Measurements from ENCODE around the gene MAD1L1. TPM values are rescaled to one million over a fixed set of nuclear protein-coding genes. Genes with fewer than 3 reads are reported as not detected.

The MAD1L1 gene
- total RNA-seq, 2 experiments from 2014 or later, result 58.3 to 65.3 TPM

DNA sequence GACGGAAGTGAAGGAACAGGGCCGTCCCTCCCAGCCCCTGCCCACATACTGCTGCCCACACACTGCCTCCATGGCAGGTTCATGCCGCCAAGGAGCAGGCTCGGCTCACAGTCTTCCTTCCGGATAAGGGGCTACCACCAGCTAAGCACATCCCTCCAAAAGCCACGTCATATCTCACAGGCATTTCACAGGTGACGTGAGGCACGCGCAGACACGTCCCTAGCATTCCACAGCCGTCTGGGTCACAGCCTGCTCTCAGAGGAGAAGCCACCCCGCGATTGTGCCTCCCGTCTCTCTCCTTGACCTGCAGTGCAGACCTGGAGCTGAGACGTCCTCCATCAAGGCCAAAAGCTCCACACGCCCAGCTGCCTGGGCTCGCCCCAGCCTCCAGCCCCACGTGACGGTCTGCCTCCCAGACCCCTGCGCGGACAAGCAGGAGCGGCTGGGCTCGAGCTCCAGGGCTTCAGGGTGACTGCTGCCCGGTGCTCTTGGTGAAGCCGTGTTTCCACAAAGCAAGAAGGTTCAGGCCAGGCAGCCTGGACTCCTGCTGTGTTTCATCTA lies 114.0 kb downstream of the MAD1L1 start:
- CTCF ChIA-PET (ENCODE audit: unreplicated experiment), result no interaction called here
- intact Hi-C loops (cut with micrococcal nuclease; ENCODE audit: unreplicated experiment), result no loop called here
- BruUV-seq (replicated peaks), result no TSS peak
- H4K20me1 ChIP-seq (ENCODE audit: insufficient read depth, low read length), result no peaks in the 10 kb centered on the region
- no peak overlapping the region for H2AFZ ChIP-seq (ENCODE audit: low read length)
- TF ChIP-seq EZH2phosphoT487 (IDR thresholded peaks at IDR 0.05; ENCODE audit: borderline replicate concordance, low read depth, low read length) (no peak), CTCF (conservative IDR thresholded peaks at IDR 0.05; ENCODE audit: low read length) (no peak)
- no peaks in the 10 kb centered on the region for H3K79me2 ChIP-seq (ENCODE audit: insufficient read depth, low read depth, low read length)
- H3K4me3 ChIP-seq (ENCODE audit: low read depth, low read length, poor library complexity, severe bottlenecking), result no peak overlapping the region
- no peak overlapping the region for H3K4me2 ChIP-seq (ENCODE audit: low read length)
- no peaks in the 10 kb centered on the region for H3K9me2 ChIP-seq (ENCODE audit: insufficient read depth, low read length)
- H3K36me3 ChIP-seq (ENCODE audit: insufficient read depth, low read length), result no peaks in the 10 kb centered on the region
- POLR2A ChIA-PET, result no interaction called here
- no peaks in the 10 kb centered on the region for H3K4me1 ChIP-seq (ENCODE audit: insufficient read depth, low read length, poor library complexity, severe bottlenecking)
- DNase-seq (ENCODE audit: low spot score), result no peak
- H3K9me3 ChIP-seq (ENCODE audit: low read length), result no peaks in the 10 kb centered on the region
- no peak overlapping the region for H3K27ac ChIP-seq (ENCODE audit: low read depth, low read length, poor library complexity, severe bottlenecking)

- Histone ChIP-seq H4K20me1 (ENCODE audit: insufficient read depth, low read length) (no peaks in the 10 kb centered on the region), H3K4me3 (ENCODE audit: low read depth, low read length, poor library complexity, severe bottlenecking) (no peak overlapping the region), H3K9me3 (ENCODE audit: low read length) (no peaks in the 10 kb centered on the region), H3K4me1 (ENCODE audit: insufficient read depth, low read length, poor library complexity, severe bottlenecking) (no peaks in the 10 kb centered on the region), H3K79me2 (ENCODE audit: insufficient read depth, low read depth, low read length) (no peaks in the 10 kb centered on the region), H3K36me3 (ENCODE audit: insufficient read depth, low read length) (no peaks in the 10 kb centered on the region), H2AFZ (ENCODE audit: low read length) (no peak overlapping the region), H3K9me2 (ENCODE audit: insufficient read depth, low read length) (no peaks in the 10 kb centered on the region), H3K27ac (ENCODE audit: low read depth, low read length, poor library complexity, severe bottlenecking) (no peak overlapping the region), H3K4me2 (ENCODE audit: low read length) (no peak overlapping the region)
- POLR2A ChIA-PET, result no interaction called here
- no TSS peak for BruUV-seq (replicated peaks)
- no peak for DNase-seq (ENCODE audit: low spot score)
- CTCF ChIA-PET (ENCODE audit: unreplicated experiment), result no interaction called here
- intact Hi-C loops (cut with micrococcal nuclease; ENCODE audit: unreplicated experiment), result no loop called here
- TF ChIP-seq CTCF (conservative IDR thresholded peaks at IDR 0.05; ENCODE audit: low read length) (no peak), EZH2phosphoT487 (IDR thresholded peaks at IDR 0.05; ENCODE audit: borderline replicate concordance, low read depth, low read length) (no peak)
Observed at GRCh38 chr7:2118056-2118455, 114.7 kb downstream of the MAD1L1 start.

DNA sequence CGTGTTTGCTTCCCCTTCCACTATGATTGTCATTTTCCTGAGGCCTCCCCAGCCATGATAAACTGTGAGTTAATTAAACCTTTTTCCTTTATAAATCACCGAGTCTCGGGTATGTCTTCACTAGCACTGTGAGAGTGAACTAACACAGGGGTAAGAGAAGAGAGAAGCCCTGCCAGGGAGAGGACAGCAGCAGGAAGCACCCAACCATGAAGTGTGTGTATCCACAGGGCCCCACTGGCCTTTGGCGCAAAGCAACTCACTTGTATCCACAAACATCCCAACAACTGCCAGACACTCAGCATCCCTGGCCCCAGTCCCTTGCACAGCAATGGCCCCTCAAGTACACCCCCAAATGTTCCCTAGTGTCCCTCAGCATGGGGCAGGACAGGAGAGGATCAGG lies 115.1 kb downstream of the MAD1L1 start:
- Histone ChIP-seq H3K9me2 (ENCODE audit: insufficient read depth, low read length) (no peaks in the 10 kb centered on the region), H2AFZ (ENCODE audit: low read length) (no peak overlapping the region), H3K4me1 (ENCODE audit: insufficient read depth, low read length, poor library complexity, severe bottlenecking) (no peaks in the 10 kb centered on the region), H3K36me3 (ENCODE audit: insufficient read depth, low read length) (no peaks in the 10 kb centered on the region), H4K20me1 (ENCODE audit: insufficient read depth, low read length) (no peaks in the 10 kb centered on the region), H3K4me2 (ENCODE audit: low read length) (no peak overlapping the region), H3K4me3 (ENCODE audit: low read depth, low read length, poor library complexity, severe bottlenecking) (no peak overlapping the region), H3K9me3 (ENCODE audit: low read length) (no peaks in the 10 kb centered on the region), H3K79me2 (ENCODE audit: insufficient read depth, low read depth, low read length) (no peaks in the 10 kb centered on the region), H3K27ac (ENCODE audit: low read depth, low read length, poor library complexity, severe bottlenecking) (no peak overlapping the region)
- BruUV-seq (replicated peaks), result no TSS peak
- CTCF ChIA-PET (ENCODE audit: unreplicated experiment), result no interaction called here
- TF ChIP-seq CTCF (conservative IDR thresholded peaks at IDR 0.05; ENCODE audit: low read length) (no peak), EZH2phosphoT487 (IDR thresholded peaks at IDR 0.05; ENCODE audit: borderline replicate concordance, low read depth, low read length) (no peak)
- no peak for DNase-seq (ENCODE audit: low spot score)
- POLR2A ChIA-PET, result no interaction called here
- intact Hi-C loops (cut with micrococcal nuclease; ENCODE audit: unreplicated experiment), result no loop called here

Data from OCI-LY7 (cell line).